Stomach (tissue), 4 donors: ENCODE measurements around the gene TSPAN7.

ENCODE experiments used
- POLR2A ChIP-seq, 4 donors: fragments of 450-650 bp; IDR thresholded peaks; one replicate each; pipeline ENCODE4 v1.6.1; 2016; ENCODE audit warnings: antibody characterized with exemption in 4 of 4, control low read depth in 2 of 4, mild to moderate bottlenecking in 1 of 4, moderate library complexity in 1 of 4
- TF ChIP-seq, protein P1 (sequence below), 7 experiments: fragments of 450-650 bp in 4 of 7; fragments of 200-600 bp in 3 of 7; sonication (generic) in 3 of 7; IDR thresholded peaks; one replicate each; pipeline ENCODE4 v1.5.1; 2016 to 2019; ENCODE audit warnings: antibody characterized with exemption in 7 of 7, control low read depth in 2 of 7, mild to moderate bottlenecking in 1 of 7

DNA sequence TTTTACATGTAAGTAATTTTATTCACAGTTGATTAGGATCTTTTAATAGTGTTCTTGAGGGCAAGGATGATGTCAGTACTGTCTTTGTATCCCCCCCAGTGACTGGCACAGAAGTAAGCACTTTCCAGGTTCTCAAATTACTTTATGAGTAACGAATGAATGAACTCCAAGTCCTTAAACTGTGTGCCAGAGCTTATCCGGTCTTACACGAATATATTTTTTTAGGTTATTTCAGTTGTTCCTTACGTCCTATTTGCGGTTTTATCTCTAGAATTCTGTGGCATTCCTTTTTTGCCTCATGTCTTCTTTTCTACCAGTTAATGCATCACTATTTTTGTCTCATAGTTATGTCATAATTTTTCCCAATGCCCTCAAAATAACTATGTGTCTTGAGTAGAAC, 133.1 kb downstream of the TSPAN7 start:
- TF ChIP-seq, protein P1, sequence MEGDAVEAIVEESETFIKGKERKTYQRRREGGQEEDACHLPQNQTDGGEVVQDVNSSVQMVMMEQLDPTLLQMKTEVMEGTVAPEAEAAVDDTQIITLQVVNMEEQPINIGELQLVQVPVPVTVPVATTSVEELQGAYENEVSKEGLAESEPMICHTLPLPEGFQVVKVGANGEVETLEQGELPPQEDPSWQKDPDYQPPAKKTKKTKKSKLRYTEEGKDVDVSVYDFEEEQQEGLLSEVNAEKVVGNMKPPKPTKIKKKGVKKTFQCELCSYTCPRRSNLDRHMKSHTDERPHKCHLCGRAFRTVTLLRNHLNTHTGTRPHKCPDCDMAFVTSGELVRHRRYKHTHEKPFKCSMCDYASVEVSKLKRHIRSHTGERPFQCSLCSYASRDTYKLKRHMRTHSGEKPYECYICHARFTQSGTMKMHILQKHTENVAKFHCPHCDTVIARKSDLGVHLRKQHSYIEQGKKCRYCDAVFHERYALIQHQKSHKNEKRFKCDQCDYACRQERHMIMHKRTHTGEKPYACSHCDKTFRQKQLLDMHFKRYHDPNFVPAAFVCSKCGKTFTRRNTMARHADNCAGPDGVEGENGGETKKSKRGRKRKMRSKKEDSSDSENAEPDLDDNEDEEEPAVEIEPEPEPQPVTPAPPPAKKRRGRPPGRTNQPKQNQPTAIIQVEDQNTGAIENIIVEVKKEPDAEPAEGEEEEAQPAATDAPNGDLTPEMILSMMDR (IDR thresholded peaks at IDR 0.05): no peak
- no peak for TF ChIP-seq POLR2A (IDR thresholded peaks at IDR 0.05)
